Amygdala (tissue), 56 donors: Measurements from ENCODE around the gene DCLK3.

ENCODE experiments used
- DNase-seq, 56 donors: peaks; one replicate each; lab custom pipeline; 2025; lab: John Stamatoyannopoulos, UW

The DCLK3 gene

GRCh38 chr3:36765104-36765503, 751 bp upstream of the DCLK3 start:
- DNase-seq, result no peak

- DNase-seq, result no peak
These were observed 318 bp upstream of the DCLK3 start for GRCh38 chr3:36764704-36765038.

- no peak for DNase-seq
These were observed 1.2 kb downstream of the DCLK3 start for GRCh38 chr3:36762918-36763849.

- DNase-seq, result no peak
These were observed 2.6 kb downstream of the DCLK3 start for GRCh38 chr3:36761779-36762178.

- DNase-seq, result no peak
These were observed 8.1 kb downstream of the DCLK3 start for GRCh38 chr3:36756269-36756668.

- DNase-seq, result no peak
These were observed 13.0 kb downstream of the DCLK3 start for GRCh38 chr3:36751326-36751725.

GRCh38 chr3:36750737-36751136, 13.6 kb downstream of the DCLK3 start:
- no peak for DNase-seq

GRCh38 chr3:36744763-36745162, 19.6 kb downstream of the DCLK3 start:
- DNase-seq, result no peak

- DNase-seq, result peak in 1 of 56 donors; percentile 20
These were observed 20.5 kb downstream of the DCLK3 start for GRCh38 chr3:36743826-36744225.

GRCh38 chr3:36741285-36741684, 23.1 kb downstream of the DCLK3 start:
- no peak for DNase-seq

- no peak for DNase-seq
These were observed 23.6 kb downstream of the DCLK3 start for GRCh38 chr3:36740787-36741186.

- DNase-seq, result no peak
These were observed 25.7 kb downstream of the DCLK3 start for GRCh38 chr3:36738702-36739101.

GRCh38 chr3:36736301-36736700, 28.1 kb downstream of the DCLK3 start:
- DNase-seq, result no peak

- no peak for DNase-seq
These were observed 29.6 kb downstream of the DCLK3 start for GRCh38 chr3:36734742-36735141.

GRCh38 chr3:36733723-36734122, 30.6 kb downstream of the DCLK3 start:
- DNase-seq, result no peak

GRCh38 chr3:36733162-36733696, 31.1 kb downstream of the DCLK3 start:
- DNase-seq, result no peak

- no peak for DNase-seq
These were observed 33.4 kb downstream of the DCLK3 start for GRCh38 chr3:36730966-36731365.

GRCh38 chr3:36729204-36730056, 34.9 kb downstream of the DCLK3 start:
- DNase-seq, result peak in 1 of 56 donors; percentile 22

- no peak for DNase-seq
These were observed 49.8 kb downstream of the DCLK3 start for GRCh38 chr3:36714343-36715086.

- no peak for DNase-seq
These were observed 50.4 kb downstream of the DCLK3 start for GRCh38 chr3:36713904-36714303.

GRCh38 chr3:36710606-36711005, 53.7 kb downstream of the DCLK3 start:
- DNase-seq, result no peak
